DLD1 (cell line): ENCODE data around the gene ADGRG6.

Source experiments
- in situ Hi-C: cut with HindIII; loops from 2 replicates; pipeline ENCODE4 v1.10.0; 2017; ENCODE audit warnings: low sequenced_read_pairs

ADGRG6 gene

DNA sequence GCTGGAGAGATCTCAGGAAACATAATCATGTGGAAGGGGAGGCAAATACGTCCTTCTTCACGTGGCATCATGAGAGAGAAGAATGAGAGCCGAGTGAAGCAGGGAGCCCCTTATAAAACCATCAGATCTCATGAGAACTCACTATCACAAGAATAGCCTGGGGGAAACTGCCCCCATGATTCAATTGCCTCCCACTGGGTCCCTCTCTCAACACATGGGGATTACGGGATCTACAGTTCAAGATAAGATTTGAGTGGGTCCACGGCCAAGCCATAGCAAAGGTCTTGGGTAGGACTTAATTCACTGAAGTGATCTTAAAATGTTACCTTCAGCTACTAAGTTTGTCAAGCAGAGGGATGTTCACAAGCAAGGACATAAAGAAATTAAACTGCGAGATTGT, 162.2 kb downstream of the ADGRG6 start:
- in situ Hi-C loops = no loop called here

DNA sequence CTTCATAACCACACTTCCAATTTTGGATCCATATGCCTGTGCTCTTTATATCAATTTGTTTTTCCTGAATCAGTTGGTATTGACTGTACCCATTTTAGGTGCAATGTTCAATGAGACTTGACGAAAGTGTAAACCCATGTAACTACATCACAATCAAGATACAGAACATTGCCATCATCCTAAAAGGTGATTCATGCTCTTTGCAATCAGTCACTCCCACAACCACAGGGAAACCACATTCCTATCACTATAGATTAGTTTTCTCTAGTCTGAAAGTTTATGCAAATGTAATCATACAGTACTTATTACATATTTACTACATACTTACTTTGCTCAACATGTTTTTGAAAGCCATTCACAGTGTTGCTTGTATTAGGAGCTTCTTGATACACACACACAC, 167.4 kb downstream of the ADGRG6 start:
- in situ Hi-C loops = no loop called here

- in situ Hi-C loops = no loop called here
These were observed 168.6 kb downstream of the ADGRG6 start for GRCh38 chr6:142470421-142470820.

DNA sequence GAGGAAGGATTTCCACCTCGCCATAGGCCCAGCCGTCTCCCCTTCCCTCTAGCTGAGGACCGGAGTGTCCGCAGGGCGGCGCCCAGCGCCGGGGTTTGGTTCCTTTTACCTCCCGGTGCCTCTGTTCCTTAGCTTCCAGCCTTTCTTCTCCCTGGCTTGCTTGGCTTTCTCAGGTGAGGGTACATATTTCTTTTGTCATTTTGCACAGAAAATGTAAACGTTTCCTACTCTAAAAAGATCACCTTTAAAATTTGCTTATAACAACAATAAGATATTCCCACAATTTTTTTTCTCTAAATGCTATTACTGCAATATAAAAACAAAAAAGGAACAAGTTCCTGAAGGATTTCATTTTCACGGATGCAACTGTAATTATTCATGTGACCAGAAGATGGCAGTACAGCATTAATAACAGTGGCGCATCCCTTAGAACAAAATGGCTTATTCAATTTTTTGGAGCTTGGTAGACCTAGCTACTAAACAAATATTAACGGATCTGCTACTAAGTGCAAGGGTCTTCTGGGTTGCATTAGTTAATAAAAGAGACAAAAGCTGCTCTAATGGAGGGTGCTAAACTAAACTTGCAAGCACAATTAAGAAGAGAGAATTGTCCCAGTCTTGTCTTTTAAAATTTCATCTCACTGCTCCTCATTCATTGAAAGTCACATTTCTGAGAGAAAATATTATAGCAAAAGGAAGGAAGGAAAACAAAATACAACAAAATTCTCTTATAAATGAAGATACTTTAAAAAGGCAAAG, 172.9 kb downstream of the ADGRG6 start:
- in situ Hi-C loops = no loop called here

DNA sequence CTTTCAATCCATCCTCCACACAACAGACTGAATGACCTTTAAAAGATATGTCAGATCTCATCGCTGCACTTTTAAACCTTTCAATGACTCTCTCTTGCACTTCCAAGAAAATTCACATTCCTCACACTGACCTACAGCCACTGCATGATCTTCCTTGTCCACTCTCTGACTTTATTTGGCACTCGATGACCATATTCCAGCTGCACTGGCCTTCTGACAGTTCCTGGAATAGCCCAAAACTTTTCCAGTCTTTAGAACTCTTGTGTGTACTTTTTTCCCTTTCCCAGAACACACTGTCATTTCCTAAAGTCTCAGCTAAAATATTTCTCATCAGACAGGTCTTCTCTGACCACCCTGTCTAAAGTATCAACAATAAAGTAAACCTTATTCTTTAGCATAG, 174.6 kb downstream of the ADGRG6 start:
- in situ Hi-C loops = no loop called here

DNA sequence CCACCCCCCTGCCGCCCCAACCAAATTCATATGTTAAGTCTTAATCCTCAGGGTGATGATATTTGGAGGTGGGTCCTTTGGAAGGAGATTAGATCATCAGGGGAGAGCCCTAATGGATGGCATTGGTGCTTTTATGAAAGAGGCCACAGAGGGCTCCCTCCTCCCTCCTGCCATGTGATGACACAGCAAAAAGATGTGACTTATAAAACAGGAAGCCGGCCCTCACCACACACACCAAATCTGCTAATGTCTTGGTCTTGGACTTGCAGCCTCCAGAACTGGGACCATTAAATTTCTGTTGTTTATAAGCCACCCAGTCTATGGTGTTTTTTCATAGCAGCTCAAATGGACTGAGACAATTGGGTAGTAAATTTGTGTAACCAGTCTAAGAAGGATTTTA, 176.3 kb downstream of the ADGRG6 start:
- in situ Hi-C loops = no loop called here

GRCh38 chr6:142481466-142481865, 179.7 kb downstream of the ADGRG6 start:
- in situ Hi-C loops = no loop called here

DNA sequence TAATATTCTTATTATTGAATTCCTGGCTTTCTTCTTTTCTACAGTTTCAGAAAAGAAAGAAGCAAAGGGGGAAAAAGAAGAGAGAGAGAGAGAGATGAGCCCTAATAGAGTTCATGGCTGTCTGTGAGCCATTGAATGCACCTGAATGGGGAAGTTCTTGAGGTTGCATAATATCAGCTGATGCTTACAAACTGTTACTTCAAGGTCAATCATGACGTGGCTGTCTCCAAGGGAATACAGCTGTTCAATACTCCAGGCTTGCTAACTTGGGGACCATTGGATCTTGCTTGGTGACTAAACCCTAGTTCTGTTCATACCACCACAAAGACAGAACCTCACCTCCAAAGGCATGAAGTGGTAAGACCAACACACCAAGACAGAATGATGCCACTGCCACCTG, 180.4 kb downstream of the ADGRG6 start:
- in situ Hi-C loops = no loop called here

DNA sequence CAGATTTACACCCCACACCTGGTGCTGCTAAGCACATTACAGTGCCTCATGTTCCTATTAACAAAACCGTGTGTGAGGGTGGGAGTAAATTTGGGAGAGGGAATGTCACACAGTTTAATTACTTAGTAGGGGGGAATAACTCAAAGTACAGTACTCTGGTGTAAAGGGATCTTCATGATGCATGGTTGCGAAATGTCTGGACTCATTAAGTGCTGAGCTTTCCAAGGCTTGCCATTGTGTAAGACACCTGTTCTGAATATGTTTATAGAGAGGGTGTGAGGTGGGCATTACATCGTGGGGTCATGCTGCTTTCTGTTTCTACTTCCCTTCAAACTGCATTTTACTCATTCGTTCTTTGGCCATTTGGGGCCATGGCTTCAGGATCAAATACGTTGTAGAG, 181.2 kb downstream of the ADGRG6 start:
- in situ Hi-C loops = no loop called here

DNA sequence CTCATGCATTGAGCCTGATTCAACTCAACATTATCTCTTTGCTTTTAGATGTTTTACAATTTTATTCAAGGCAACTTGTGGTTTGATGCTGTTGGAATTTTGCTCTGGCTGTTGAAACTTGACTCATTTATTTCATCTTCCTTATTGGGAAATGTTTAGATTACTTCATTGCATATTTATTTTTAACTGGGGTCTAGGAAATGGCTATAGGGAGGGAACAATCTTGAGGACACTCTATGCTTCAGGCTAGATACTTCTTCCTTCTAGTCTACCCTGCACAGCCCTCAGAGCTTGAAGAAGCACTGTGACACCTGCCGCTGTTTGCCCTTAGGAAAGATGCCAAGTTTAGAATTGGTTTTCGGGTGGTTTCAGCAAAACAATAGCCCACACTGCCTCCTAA, 183.4 kb downstream of the ADGRG6 start:
- in situ Hi-C loops = no loop called here

- in situ Hi-C loops = no loop called here
These were observed 188.2 kb downstream of the ADGRG6 start for GRCh38 chr6:142489722-142490610.
